ENCODE results near the gene PADI1.

Gene PADI1

GRCh38 chr1:17270891-17271765 lies 66.2 kb downstream of the PADI1 start:
- TF ChIP-seq, protein P1, sequence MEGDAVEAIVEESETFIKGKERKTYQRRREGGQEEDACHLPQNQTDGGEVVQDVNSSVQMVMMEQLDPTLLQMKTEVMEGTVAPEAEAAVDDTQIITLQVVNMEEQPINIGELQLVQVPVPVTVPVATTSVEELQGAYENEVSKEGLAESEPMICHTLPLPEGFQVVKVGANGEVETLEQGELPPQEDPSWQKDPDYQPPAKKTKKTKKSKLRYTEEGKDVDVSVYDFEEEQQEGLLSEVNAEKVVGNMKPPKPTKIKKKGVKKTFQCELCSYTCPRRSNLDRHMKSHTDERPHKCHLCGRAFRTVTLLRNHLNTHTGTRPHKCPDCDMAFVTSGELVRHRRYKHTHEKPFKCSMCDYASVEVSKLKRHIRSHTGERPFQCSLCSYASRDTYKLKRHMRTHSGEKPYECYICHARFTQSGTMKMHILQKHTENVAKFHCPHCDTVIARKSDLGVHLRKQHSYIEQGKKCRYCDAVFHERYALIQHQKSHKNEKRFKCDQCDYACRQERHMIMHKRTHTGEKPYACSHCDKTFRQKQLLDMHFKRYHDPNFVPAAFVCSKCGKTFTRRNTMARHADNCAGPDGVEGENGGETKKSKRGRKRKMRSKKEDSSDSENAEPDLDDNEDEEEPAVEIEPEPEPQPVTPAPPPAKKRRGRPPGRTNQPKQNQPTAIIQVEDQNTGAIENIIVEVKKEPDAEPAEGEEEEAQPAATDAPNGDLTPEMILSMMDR (conservative IDR thresholded peaks at IDR 0.05; ENCODE audit: low read depth, low read length): no peak
- H3K4me3 ChIP-seq (ENCODE audit: low read depth, low read length): no peak overlapping the region
- DNase-seq (ENCODE audit: low read depth): no peak

GRCh38 chr1:17272066-17272465 lies 67.1 kb downstream of the PADI1 start:
- TF ChIP-seq, protein P1 (conservative IDR thresholded peaks at IDR 0.05; ENCODE audit: low read depth, low read length): no peak
- no peak for DNase-seq (ENCODE audit: low read depth)
- no peak overlapping the region for H3K4me3 ChIP-seq (ENCODE audit: low read depth, low read length)

DNA sequence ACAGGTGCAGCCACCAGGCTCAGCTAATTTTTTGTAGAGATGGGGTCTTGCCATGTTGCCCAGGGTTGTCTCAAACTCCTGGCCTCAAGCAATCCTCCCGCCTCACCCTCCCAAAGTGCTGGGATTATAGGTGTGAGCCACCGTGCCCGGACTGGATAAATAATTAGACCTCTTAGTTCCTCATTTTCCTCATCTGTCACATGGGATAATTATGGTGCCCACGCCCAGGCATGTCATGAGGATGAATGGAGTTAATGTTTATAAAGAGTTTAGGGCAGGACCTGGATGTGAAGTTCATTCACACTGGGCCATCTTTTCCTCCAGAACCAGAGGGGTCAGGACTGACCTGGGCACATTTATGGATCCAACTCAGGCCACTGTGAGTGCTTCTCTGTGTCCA lies 67.7 kb downstream of the PADI1 start:
- TF ChIP-seq, protein P1 (conservative IDR thresholded peaks at IDR 0.05; ENCODE audit: low read depth, low read length): no peak
- no peak for DNase-seq (ENCODE audit: low read depth)
- H3K4me3 ChIP-seq (ENCODE audit: low read depth, low read length): no peak overlapping the region

GRCh38 chr1:17273096-17273495 lies 68.2 kb downstream of the PADI1 start:
- DNase-seq (ENCODE audit: low read depth): no peak
- H3K4me3 ChIP-seq (ENCODE audit: low read depth, low read length): no peak overlapping the region
- TF ChIP-seq, protein P1 (conservative IDR thresholded peaks at IDR 0.05; ENCODE audit: low read depth, low read length): no peak

DNA sequence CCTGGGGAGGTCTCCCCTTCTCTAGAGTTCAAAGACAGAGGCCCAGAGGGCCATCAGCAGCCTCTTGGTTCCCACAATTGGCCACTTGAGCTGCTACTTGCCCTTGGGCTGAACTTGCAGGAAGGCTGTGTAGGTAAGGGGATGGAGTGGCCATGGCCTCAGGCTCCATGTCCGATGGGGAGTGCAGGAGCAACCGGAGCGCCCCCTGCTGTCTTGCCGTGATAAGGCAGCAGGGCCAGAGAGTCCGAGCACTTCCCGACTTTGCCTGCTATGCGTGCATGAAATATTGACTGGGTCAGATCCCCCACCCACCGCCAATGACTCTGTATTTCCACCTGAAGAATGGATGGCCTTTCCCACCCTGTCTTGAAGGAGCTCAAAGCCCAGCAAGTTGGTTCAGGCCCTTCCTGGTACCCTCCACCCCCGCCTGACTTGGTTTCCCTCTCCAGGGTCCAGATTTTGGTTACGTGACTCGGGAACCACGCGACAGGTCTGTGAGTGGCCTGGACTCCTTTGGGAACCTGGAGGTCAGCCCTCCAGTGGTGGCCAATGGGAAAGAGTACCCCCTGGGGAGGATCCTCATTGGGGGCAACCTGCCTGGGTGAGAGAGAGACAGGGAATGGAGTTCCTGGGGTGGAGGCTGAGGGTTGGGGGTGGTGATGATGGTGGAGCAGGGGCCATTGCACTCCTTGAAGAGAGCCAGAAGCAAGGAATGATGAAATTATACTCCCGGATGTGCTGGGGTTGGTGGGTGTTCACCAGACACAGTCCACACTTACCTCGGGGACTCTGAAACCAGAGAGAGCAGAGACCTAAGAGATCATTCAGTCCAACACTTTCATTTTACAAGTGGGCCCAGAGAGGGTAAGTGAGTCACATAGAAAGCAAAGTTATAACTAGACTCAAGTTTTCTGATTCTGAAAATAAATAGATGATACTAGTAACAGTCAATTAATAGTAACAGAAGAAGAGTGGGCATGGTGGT lies 69.5 kb downstream of the PADI1 start:
- DNase-seq (ENCODE audit: low read depth): peak; percentile 61
- no peak overlapping the region for H3K4me3 ChIP-seq (ENCODE audit: low read depth, low read length)
- TF ChIP-seq, protein P1 (conservative IDR thresholded peaks at IDR 0.05; ENCODE audit: low read depth, low read length): peak; percentile 85

DNA sequence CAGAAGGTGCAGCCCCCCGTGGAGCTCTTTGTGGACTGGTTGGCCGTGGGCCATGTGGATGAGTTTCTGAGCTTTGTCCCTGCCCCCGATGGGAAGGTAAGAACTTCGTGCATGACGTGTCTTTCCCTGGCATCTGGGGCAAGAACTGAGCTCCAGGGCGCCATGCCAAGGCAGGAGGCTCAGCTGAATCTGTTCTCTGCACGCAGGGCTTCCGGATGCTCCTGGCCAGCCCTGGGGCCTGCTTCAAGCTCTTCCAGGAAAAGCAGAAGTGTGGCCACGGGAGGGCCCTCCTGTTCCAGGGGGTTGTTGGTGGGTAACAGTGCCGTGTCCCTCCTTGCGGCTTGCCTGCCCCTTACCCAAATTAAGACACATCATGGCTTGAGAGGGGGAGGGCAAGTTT lies 71.6 kb downstream of the PADI1 start:
- DNase-seq (ENCODE audit: low read depth): peak; percentile 9
- H3K4me3 ChIP-seq (ENCODE audit: low read depth, low read length): no peak overlapping the region
- TF ChIP-seq, protein P1 (conservative IDR thresholded peaks at IDR 0.05; ENCODE audit: low read depth, low read length): no peak

All from choroid plexus epithelial cell (primary cell).